Mesenchymal stem cell (in vitro differentiated cells and primary cell): Measurements from ENCODE around the gene GDPD3.

Source experiments
- DNase-seq: peaks from one replicate; pipeline ENCODE4 v3.0.0-alpha.2; 2013
- H2AFZ ChIP-seq: one replicate; pipeline ENCODE4 v1.6.1; 2013; ENCODE audit warnings: low read depth, mild to moderate bottlenecking, control low read depth, inconsistent platforms, low read length, moderate library complexity
- H2AK5ac ChIP-seq: 2 replicates; pipeline ENCODE4 v1.6.1; 2013; ENCODE audit warnings: low read length, moderate library complexity, mild to moderate bottlenecking, inconsistent platforms; ENCODE audit not compliant: severe bottlenecking
- H2BK120ac ChIP-seq: one replicate; pipeline ENCODE4 v1.6.1; 2013; ENCODE audit warnings: low read depth, mild to moderate bottlenecking, inconsistent platforms, low read length, moderate library complexity
- H2BK12ac ChIP-seq, 2 experiments: one replicate each; pipeline ENCODE4 v1.6.1; 2013; ENCODE audit warnings: inconsistent platforms in 2 of 2, low read length in 2 of 2, mild to moderate bottlenecking in 2 of 2, moderate library complexity in 2 of 2, control low read depth in 1 of 2
- H2BK15ac ChIP-seq: one replicate; pipeline ENCODE4 v1.6.1; 2013; ENCODE audit warnings: mild to moderate bottlenecking, low read depth, inconsistent platforms; ENCODE audit not compliant: poor library complexity, severe bottlenecking
- H2BK5ac ChIP-seq: 2 replicates; pipeline ENCODE4 v1.6.1; 2013; ENCODE audit warnings: low read depth, mild to moderate bottlenecking, low read length, control low read depth, inconsistent platforms; ENCODE audit not compliant: poor library complexity, severe bottlenecking
- H3K14ac ChIP-seq, 2 experiments: one replicate each; pipeline ENCODE4 v1.6.1; 2013; ENCODE audit warnings: inconsistent platforms in 2 of 2, low read length in 2 of 2, control low read depth in 1 of 2, mild to moderate bottlenecking in 1 of 2, moderate library complexity in 1 of 2
- H3K18ac ChIP-seq, 2 experiments: one replicate each; pipeline ENCODE4 v1.6.1; 2013; ENCODE audit warnings: inconsistent platforms in 2 of 2, low read length in 2 of 2, control low read depth in 1 of 2, low read depth in 1 of 2, mild to moderate bottlenecking in 1 of 2
- H3K23ac ChIP-seq, 2 experiments: one replicate each; pipeline ENCODE4 v1.6.1; 2013; ENCODE audit warnings: inconsistent platforms in 2 of 2, low read length in 2 of 2, mild to moderate bottlenecking in 2 of 2, moderate library complexity in 2 of 2, control low read depth in 1 of 2
- H3K27ac ChIP-seq: 2 replicates; pipeline ENCODE4 v1.5.1; 2013; ENCODE audit warnings: mild to moderate bottlenecking, moderate library complexity, low read length, control low read depth, inconsistent platforms; ENCODE audit not compliant: poor library complexity, severe bottlenecking
- H3K27me3 ChIP-seq, 2 experiments: 2 replicates each; pipeline versions ENCODE4 v1.6.1 to v1.7.0; 2013; ENCODE audit warnings: low read length in 2 of 2, mild to moderate bottlenecking in 2 of 2, moderate library complexity in 2 of 2, control low read depth in 1 of 2, inconsistent platforms in 1 of 2; ENCODE audit not compliant: control insufficient read depth in 1 of 2, insufficient read depth in 1 of 2
- H3K36me3 ChIP-seq, 2 experiments: 2 replicates each; pipeline versions ENCODE4 v1.6.1 to v1.7.0; 2013; ENCODE audit warnings: low read length in 2 of 2, control low read depth in 1 of 2, inconsistent platforms in 1 of 2, low read depth in 1 of 2, mild to moderate bottlenecking in 1 of 2; ENCODE audit not compliant: insufficient read depth in 2 of 2, control insufficient read depth in 1 of 2
- H3K4ac ChIP-seq, 2 experiments: one replicate each; pipeline ENCODE4 v1.6.1; 2013; ENCODE audit warnings: inconsistent platforms in 2 of 2, low read length in 2 of 2, mild to moderate bottlenecking in 2 of 2, moderate library complexity in 2 of 2, control low read depth in 1 of 2, low read depth in 1 of 2
- H3K4me1 ChIP-seq: 2 replicates; pipeline ENCODE4 v1.6.1; 2013; ENCODE audit warnings: low read depth, low read length, control low read depth; ENCODE audit not compliant: control insufficient read depth, insufficient read depth
- H3K4me2 ChIP-seq: 2 replicates; pipeline ENCODE4 v1.6.1; 2013; ENCODE audit warnings: low read length, mild to moderate bottlenecking, inconsistent platforms; ENCODE audit not compliant: poor library complexity, severe bottlenecking
- H3K4me3 ChIP-seq, 2 experiments: 2 replicates each; pipeline versions ENCODE4 v1.5.1 to v1.7.0; 2013; ENCODE audit warnings: low read length in 2 of 2, mild to moderate bottlenecking in 2 of 2, control low read depth in 1 of 2, low read depth in 1 of 2; ENCODE audit not compliant: insufficient read depth in 1 of 2
- H3K79me1 ChIP-seq: replicated peaks from 2 replicates; pipeline ENCODE4 v1.6.1; 2013; ENCODE audit warnings: mild to moderate bottlenecking, control low read depth, low read length, inconsistent platforms; ENCODE audit not compliant: poor library complexity, severe bottlenecking
- H3K9ac ChIP-seq: 2 replicates; pipeline ENCODE4 v1.7.0; 2013; ENCODE audit warnings: mild to moderate bottlenecking, low read length, moderate library complexity
- H3K9me3 ChIP-seq: 2 replicates; pipeline ENCODE4 v1.7.0; 2013; ENCODE audit warnings: mild to moderate bottlenecking, low read length; ENCODE audit not compliant: control insufficient read depth
- H4K8ac ChIP-seq: one replicate; pipeline ENCODE4 v1.6.1; 2013; ENCODE audit warnings: inconsistent platforms, mild to moderate bottlenecking, low read length, moderate library complexity
- H4K91ac ChIP-seq: one replicate; pipeline ENCODE4 v1.6.1; 2013; ENCODE audit warnings: mild to moderate bottlenecking, low read length, inconsistent platforms
- WGBS: methylation state at CpG from one replicate; pipeline ENCODE4 v1.1.7; 2013; ENCODE audit warnings: mixed read lengths; 5-methylcytosine and 5-hydroxymethylcytosine counted together

GDPD3 gene

DNA sequence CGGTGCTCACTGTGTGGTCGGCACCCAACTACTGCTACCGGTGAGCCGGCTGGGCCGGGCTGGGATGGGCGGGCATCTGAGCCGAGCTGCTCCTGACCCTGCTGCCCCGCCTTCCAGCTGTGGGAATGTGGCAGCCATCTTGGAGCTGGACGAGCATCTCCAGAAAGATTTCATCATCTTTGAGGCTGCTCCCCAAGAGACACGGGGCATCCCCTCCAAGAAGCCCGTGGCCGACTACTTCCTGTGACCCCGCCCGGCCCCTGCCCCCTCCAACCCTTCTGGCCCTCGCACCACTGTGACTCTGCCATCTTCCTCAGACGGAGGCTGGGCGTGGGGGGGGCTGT lies 28.5 kb downstream of the GDPD3 start:
- Histone ChIP-seq H2BK15ac (no peak overlapping the region), H3K14ac (no peak overlapping the region), H2BK12ac (no peak overlapping the region), H3K4me1 (peaks cover 4% of the 10 kb centered on the region), H3K27ac (no peak overlapping the region), H3K27me3 (no peaks in the 10 kb centered on the region), H2AFZ (no peak overlapping the region), H4K91ac (no peak overlapping the region), H3K36me3 (peaks cover 57 to 77% of the 10 kb centered on the region in 2 experiments), H4K8ac (no peak overlapping the region), H2BK120ac (no peak overlapping the region), H3K4me3 (no peak overlapping the region), H2BK5ac (no peak overlapping the region), H3K79me1 (peaks cover 42% of the 10 kb centered on the region), H3K23ac (no peak overlapping the region), H3K4ac (no peak overlapping the region), H3K4me2 (no peak overlapping the region), H3K18ac (no peak overlapping the region), H3K9me3 (no peaks in the 10 kb centered on the region), H2AK5ac (no peak overlapping the region), H3K9ac (peak overlapping the region; percentile 75)
- no peak for DNase-seq
- 89% methylated on average over 17 of the region's 17 CpGs for WGBS

DNA sequence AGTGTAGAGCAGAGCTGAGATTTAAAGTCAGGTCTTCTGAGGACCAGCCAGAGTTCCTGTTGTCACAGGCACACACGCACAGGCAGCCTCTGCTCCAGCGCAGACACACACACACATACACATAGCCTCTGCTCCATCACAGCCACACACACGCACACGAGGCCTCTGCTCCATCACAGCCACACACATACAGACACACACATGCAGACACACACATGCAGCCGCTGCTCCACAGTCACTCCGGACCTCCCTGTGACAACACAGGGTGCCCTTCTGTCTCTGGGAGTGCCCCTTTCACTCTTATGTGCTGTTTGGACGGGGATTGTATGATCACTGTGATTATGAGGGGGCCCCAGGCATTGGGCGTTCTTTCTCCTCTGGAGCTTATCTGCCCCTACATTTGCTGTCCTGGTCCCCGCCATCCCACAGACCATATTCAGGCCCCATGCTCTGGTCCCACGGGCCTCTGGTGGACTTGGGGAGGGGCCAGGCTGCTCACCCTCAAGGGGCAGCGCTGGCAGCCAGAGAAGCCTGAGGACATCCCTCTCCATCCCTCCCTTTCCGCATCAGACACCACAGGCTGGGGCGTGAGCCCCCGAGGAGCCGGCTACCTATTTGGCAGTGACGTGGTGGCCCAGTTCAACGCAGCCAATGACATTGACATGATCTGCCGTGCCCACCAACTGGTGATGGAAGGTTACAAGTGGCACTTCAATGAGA lies 29.1 kb downstream of the GDPD3 start:
- H3K4me3 ChIP-seq: no peak overlapping the region
- no peak for DNase-seq
- no peak overlapping the region for H3K9ac ChIP-seq
- no peak overlapping the region for H3K23ac ChIP-seq
- no peak overlapping the region for H3K4me2 ChIP-seq
- no peak overlapping the region for H2BK15ac ChIP-seq
- H3K36me3 ChIP-seq: peaks cover 62 to 83% of the 10 kb centered on the region in 2 experiments
- H3K18ac ChIP-seq: no peak overlapping the region
- no peaks in the 10 kb centered on the region for H3K27me3 ChIP-seq
- H4K91ac ChIP-seq: no peak overlapping the region
- H3K27ac ChIP-seq: no peak overlapping the region
- peaks cover 42% of the 10 kb centered on the region for H3K79me1 ChIP-seq
- peaks cover 4% of the 10 kb centered on the region for H3K4me1 ChIP-seq
- no peak overlapping the region for H3K14ac ChIP-seq
- H3K9me3 ChIP-seq: no peaks in the 10 kb centered on the region
- no peak overlapping the region for H2BK120ac ChIP-seq
- H2BK5ac ChIP-seq: no peak overlapping the region
- no peak overlapping the region for H3K4ac ChIP-seq
- no peak overlapping the region for H2AFZ ChIP-seq
- no peak overlapping the region for H4K8ac ChIP-seq
- no peak overlapping the region for H2AK5ac ChIP-seq
- no peak overlapping the region for H2BK12ac ChIP-seq
- WGBS: 89% methylated on average over 18 of the region's 18 CpGs

DNA sequence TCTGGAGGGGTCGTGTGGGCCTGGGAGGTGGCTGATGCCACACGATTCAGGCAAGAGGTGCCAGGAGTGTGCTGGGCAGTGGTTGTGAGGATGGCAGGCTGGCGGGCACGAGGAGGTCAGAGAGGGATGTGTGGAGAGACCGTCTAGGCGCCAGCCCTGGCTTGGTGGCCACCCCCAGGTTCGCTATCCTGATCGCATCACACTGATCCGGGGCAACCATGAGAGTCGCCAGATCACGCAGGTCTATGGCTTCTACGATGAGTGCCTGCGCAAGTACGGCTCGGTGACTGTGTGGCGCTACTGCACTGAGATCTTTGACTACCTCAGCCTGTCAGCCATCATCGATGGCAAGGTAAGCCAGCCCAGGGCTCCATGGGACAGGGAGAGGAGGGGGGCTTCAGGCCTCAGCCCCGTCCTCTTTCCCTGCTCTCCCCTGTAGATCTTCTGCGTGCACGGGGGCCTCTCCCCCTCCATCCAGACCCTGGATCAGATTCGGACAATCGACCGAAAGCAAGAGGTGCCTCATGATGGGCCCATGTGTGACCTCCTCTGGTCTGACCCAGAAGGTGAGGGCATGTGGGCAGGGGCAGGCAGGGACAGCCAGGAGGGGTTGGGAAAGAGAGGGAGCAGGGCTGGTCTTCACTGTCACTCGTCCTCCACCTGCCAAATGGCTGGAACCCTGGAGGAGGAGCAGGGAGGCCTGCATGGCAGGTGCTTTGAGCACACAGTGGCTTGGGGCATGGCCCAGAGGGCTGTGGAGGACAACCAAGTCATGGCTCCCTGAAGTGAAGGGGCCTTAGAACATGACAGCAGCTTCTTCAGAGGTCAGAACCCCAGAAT lies 29.9 kb downstream of the GDPD3 start:
- Histone ChIP-seq H3K23ac (no peak overlapping the region), H3K79me1 (peaks cover 42% of the 10 kb centered on the region), H3K9ac (no peak overlapping the region), H3K4me1 (peaks cover 7% of the 10 kb centered on the region), H2BK15ac (no peak overlapping the region), H3K4me3 (no peak overlapping the region), H2BK5ac (no peak overlapping the region), H4K8ac (no peak overlapping the region), H3K27me3 (no peaks in the 10 kb centered on the region), H3K18ac (no peak overlapping the region), H2BK12ac (no peak overlapping the region), H3K14ac (no peak overlapping the region), H3K4ac (no peak overlapping the region), H2AK5ac (no peak overlapping the region), H4K91ac (peak overlapping the region; percentile 21), H2AFZ (no peak overlapping the region), H3K9me3 (no peaks in the 10 kb centered on the region), H3K27ac (no peak overlapping the region), H3K36me3 (peaks cover 69 to 84% of the 10 kb centered on the region in 2 experiments), H3K4me2 (no peak overlapping the region), H2BK120ac (no peak overlapping the region)
- DNase-seq: no peak
- 97% methylated on average over 23 of the region's 24 CpGs for WGBS

DNA sequence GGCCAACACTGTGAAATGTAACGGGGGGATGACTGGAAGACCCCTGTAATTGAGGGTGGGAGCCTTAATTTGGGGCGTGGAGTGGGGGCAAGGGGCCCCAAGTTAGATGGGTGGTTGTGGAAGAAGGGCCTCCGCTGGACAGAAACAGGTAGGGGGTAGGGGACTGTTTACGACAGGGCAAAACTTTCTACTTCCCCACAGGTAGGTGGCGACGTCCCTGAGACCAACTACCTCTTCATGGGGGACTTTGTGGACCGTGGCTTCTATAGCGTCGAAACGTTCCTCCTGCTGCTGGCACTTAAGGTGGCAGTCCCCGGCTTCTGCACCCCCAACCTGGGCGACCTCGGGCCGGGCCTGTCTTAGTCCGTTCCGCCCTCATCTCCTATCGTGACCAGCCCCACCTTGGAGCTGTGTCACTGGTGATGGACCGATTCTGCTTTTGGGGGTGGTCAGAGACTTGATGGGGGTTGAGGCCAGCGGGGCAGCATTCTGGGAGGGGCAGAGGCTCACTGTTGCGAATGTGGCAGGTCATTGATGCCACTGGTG lies 30.7 kb downstream of the GDPD3 start:
- Histone ChIP-seq H3K14ac (no peak overlapping the region), H3K18ac (no peak overlapping the region), H4K91ac (no peak overlapping the region), H3K4me2 (no peak overlapping the region), H3K9me3 (no peaks in the 10 kb centered on the region), H2AFZ (no peak overlapping the region), H3K36me3 (peaks cover 77 to 92% of the 10 kb centered on the region in 2 experiments), H3K27me3 (no peaks in the 10 kb centered on the region), H3K23ac (no peak overlapping the region), H2BK120ac (no peak overlapping the region), H3K27ac (no peak overlapping the region), H2AK5ac (no peak overlapping the region), H3K4me3 (no peak overlapping the region), H3K4me1 (peaks cover 12% of the 10 kb centered on the region), H4K8ac (no peak overlapping the region), H2BK12ac (no peak overlapping the region), H2BK5ac (no peak overlapping the region), H2BK15ac (no peak overlapping the region), H3K9ac (no peak overlapping the region), H3K4ac (no peak overlapping the region), H3K79me1 (peaks cover 42% of the 10 kb centered on the region)
- WGBS: 95% methylated on average over 19 of the region's 20 CpGs
- DNase-seq: no peak
